GM06990 (cell line): Measurements from ENCODE around the gene ALG14.
"Not testable (repeated sequence)": the region's sequence is repeated elsewhere in the genome, so short reads cannot be mapped to it uniquely, and the experiment has no call there.

Source experiments
- DNase-seq: peaks from one replicate; pipeline ENCODE4 v3.0.0-alpha.2; 2011; ENCODE audit not compliant: insufficient read length; ENCODE audit errors: extremely low read depth
- H3K27me3 ChIP-seq: replicated peaks from 2 replicates; pipeline ENCODE4 v1.6.0; 2011; ENCODE audit warnings: low read length; ENCODE audit not compliant: control insufficient read depth, insufficient read depth
- H3K36me3 ChIP-seq: 2 replicates; pipeline ENCODE4 v1.5.1; 2011; ENCODE audit warnings: low read length; ENCODE audit not compliant: control insufficient read depth, insufficient read depth
- H3K4me3 ChIP-seq: replicated peaks from 2 replicates; pipeline ENCODE4 v1.5.1; 2011; ENCODE audit warnings: low read depth, mild to moderate bottlenecking, control low read depth, low read length
- CTCF ChIP-seq: IDR thresholded peaks from 2 replicates; pipeline ENCODE4 v1.5.1; 2011; ENCODE audit warnings: low read length, control low read depth, mild to moderate bottlenecking, inconsistent platforms; ENCODE audit not compliant: insufficient read depth, poor library complexity, severe bottlenecking

ALG14 gene

GRCh38 chr1:94998114-94998513 is 74.6 kb downstream of the ALG14 start:
- DNase-seq: no peak
- H3K27me3 ChIP-seq: no peaks in the 10 kb centered on the region
- H3K4me3 ChIP-seq: no peak overlapping the region
- H3K36me3 ChIP-seq: no peaks in the 10 kb centered on the region
- TF ChIP-seq CTCF: no peak

- DNase-seq: not testable (repeated sequence)
These were observed 77.2 kb downstream of the ALG14 start for GRCh38 chr1:94995536-94995935.

GRCh38 chr1:94994805-94995204 is 77.9 kb downstream of the ALG14 start:
- DNase-seq: no peak
- Histone ChIP-seq H3K4me3 (no peak overlapping the region), H3K36me3 (no peaks in the 10 kb centered on the region), H3K27me3 (no peaks in the 10 kb centered on the region)
- TF ChIP-seq CTCF: no peak

More at GRCh38 chr1:94995536-94995935, 77.2 kb downstream of the ALG14 start:
- not testable (repeated sequence) for H3K36me3 ChIP-seq, H3K27me3 ChIP-seq, H3K4me3 ChIP-seq

GRCh38 chr1:94993931-94994645 is 78.7 kb downstream of the ALG14 start:
- Histone ChIP-seq H3K27me3 (no peaks in the 10 kb centered on the region), H3K36me3 (no peaks in the 10 kb centered on the region), H3K4me3 (no peak overlapping the region)
- DNase-seq: no peak
- no peak for TF ChIP-seq CTCF

GRCh38 chr1:94992863-94993563 is 79.7 kb downstream of the ALG14 start:
- no peak for DNase-seq
- Histone ChIP-seq H3K27me3 (no peaks in the 10 kb centered on the region), H3K4me3 (no peak overlapping the region), H3K36me3 (no peaks in the 10 kb centered on the region)
- TF ChIP-seq CTCF: no peak

- Histone ChIP-seq H3K36me3 (no peaks in the 10 kb centered on the region), H3K4me3 (no peak overlapping the region), H3K27me3 (no peaks in the 10 kb centered on the region)
- DNase-seq: no peak
- TF ChIP-seq CTCF: no peak
These were observed 80.6 kb downstream of the ALG14 start for GRCh38 chr1:94992161-94992560.
